Ishikawa (cell line): ENCODE measurements around the gene EGFL7.
A peak's percentile ranks its signal among the peaks of the same experiment; 100 is the strongest.

Experiments used
- CEBPB ChIP-seq: IDR thresholded peaks from 2 replicates; pipeline ENCODE4 v1.6.1; 2012
- CREB1 ChIP-seq: IDR thresholded peaks from 2 replicates; pipeline ENCODE4 v1.6.1; 2012; ENCODE audit warnings: low read depth
- EGR1 ChIP-seq: IDR thresholded peaks from 2 replicates; pipeline ENCODE4 v1.6.1; 2012
- EP300 ChIP-seq: IDR thresholded peaks from 2 replicates; pipeline ENCODE4 v1.6.1; 2012; ENCODE audit warnings: borderline replicate concordance
- FOXM1 ChIP-seq: IDR thresholded peaks from 2 replicates; pipeline ENCODE4 v1.6.1; 2012; ENCODE audit warnings: low read depth, borderline replicate concordance
- NFIC ChIP-seq: IDR thresholded peaks from 2 replicates; pipeline ENCODE4 v1.6.1; 2012
- RAD21 ChIP-seq: IDR thresholded peaks from 2 replicates; pipeline ENCODE4 v1.6.1; 2012; ENCODE audit warnings: low read depth
- TAF1 ChIP-seq: IDR thresholded peaks from 2 replicates; pipeline ENCODE4 v1.6.1; 2012; ENCODE audit warnings: low read depth, mild to moderate bottlenecking
- TCF12 ChIP-seq: IDR thresholded peaks from 2 replicates; pipeline ENCODE4 v1.6.1; 2012; ENCODE audit warnings: low read depth
- TEAD4 ChIP-seq: IDR thresholded peaks from 2 replicates; pipeline ENCODE4 v1.6.1; 2012
- YY1 ChIP-seq: IDR thresholded peaks from 2 replicates; pipeline ENCODE4 v1.6.1; 2012; ENCODE audit warnings: low read depth
- ZBTB7A ChIP-seq: IDR thresholded peaks from 2 replicates; pipeline ENCODE4 v1.6.1; 2012; ENCODE audit warnings: low read depth
- TF ChIP-seq, protein P1 (sequence below): IDR thresholded peaks from 2 replicates; pipeline ENCODE4 v1.6.1; 2012
- TF ChIP-seq, protein P2 (sequence below): IDR thresholded peaks from 2 replicates; pipeline ENCODE4 v1.6.1; 2012
- TF ChIP-seq, protein P3 (sequence below): IDR thresholded peaks from 2 replicates; pipeline ENCODE4 v1.6.1; 2012; ENCODE audit warnings: low read depth, mild to moderate bottlenecking

The EGFL7 gene

DNA sequence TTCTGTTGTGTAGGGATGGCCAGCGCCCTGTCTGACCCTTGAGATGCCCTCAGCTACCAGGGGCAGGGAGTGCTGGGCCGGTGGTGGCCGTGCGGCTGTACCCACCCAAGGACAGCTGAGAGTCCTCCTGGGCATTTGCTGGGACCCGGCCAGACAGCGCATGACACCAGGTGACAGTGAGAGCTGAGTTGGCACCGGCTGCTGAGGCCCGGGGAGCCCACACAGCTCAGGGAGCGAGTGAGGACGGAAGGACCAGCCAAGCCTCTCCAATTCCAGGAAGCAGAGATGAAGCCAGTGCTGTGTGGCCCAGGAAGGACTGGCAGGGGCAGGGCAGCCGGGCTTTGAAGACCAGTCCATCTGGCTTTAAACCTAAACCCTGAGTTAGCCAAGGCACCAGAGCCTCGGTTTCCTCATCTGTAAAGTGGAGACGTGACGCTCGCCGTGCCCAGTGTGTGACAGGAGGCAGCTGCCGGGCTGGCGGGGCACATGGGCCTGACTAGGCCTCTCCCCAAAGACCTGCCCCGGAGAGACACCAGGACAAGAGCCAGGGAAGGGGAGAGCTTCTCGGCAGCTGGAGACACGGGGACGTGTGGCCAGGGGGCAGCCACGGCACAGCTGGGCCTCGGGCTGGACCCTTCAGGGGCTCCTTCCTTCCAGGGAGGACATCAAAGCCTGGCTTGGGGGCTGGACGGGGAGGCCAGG is 27.5 kb downstream of the EGFL7 start:
- TF ChIP-seq EGR1 (no peak), CEBPB (no peak), TEAD4 (no peak), FOXM1 (no peak), EP300 (no peak), CREB1 (no peak), ZBTB7A (no peak; the same call in 1 of the 2 replicates), RAD21 (no peak), YY1 (no peak), NFIC (no peak), TAF1 (no peak), TCF12 (no peak)
- TF ChIP-seq, protein P1, sequence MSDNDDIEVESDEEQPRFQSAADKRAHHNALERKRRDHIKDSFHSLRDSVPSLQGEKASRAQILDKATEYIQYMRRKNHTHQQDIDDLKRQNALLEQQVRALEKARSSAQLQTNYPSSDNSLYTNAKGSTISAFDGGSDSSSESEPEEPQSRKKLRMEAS, result no peak
- TF ChIP-seq, protein P2, sequence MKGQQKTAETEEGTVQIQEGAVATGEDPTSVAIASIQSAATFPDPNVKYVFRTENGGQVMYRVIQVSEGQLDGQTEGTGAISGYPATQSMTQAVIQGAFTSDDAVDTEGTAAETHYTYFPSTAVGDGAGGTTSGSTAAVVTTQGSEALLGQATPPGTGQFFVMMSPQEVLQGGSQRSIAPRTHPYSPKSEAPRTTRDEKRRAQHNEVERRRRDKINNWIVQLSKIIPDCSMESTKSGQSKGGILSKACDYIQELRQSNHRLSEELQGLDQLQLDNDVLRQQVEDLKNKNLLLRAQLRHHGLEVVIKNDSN, result no peak
- TF ChIP-seq, protein P3, sequence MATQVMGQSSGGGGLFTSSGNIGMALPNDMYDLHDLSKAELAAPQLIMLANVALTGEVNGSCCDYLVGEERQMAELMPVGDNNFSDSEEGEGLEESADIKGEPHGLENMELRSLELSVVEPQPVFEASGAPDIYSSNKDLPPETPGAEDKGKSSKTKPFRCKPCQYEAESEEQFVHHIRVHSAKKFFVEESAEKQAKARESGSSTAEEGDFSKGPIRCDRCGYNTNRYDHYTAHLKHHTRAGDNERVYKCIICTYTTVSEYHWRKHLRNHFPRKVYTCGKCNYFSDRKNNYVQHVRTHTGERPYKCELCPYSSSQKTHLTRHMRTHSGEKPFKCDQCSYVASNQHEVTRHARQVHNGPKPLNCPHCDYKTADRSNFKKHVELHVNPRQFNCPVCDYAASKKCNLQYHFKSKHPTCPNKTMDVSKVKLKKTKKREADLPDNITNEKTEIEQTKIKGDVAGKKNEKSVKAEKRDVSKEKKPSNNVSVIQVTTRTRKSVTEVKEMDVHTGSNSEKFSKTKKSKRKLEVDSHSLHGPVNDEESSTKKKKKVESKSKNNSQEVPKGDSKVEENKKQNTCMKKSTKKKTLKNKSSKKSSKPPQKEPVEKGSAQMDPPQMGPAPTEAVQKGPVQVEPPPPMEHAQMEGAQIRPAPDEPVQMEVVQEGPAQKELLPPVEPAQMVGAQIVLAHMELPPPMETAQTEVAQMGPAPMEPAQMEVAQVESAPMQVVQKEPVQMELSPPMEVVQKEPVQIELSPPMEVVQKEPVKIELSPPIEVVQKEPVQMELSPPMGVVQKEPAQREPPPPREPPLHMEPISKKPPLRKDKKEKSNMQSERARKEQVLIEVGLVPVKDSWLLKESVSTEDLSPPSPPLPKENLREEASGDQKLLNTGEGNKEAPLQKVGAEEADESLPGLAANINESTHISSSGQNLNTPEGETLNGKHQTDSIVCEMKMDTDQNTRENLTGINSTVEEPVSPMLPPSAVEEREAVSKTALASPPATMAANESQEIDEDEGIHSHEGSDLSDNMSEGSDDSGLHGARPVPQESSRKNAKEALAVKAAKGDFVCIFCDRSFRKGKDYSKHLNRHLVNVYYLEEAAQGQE, result no peak

DNA sequence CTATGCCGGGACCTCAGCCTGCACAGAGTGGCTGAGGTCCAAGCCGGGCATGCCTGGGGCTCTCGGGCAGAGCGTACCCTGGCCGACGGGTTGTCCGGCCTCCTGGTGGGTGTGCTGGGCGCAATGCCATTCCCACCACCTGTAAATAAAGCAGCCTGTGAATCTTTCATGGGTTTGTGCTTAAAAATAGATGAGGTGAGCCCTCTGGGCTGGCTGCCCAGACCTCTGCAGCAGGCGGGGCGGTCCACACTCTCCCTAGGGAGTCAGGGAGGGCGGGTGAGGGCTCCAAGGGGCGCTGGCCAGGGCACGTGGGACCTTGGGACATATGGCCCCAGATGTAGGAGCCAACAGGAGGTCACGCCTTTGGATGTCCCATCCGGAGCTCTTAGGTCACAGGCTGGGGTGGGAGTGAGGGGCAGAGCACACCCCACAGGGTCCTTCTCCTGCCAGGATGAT is 28.1 kb downstream of the EGFL7 start:
- TF ChIP-seq CEBPB, result no peak
- no peak for TF ChIP-seq YY1
- TF ChIP-seq RAD21, result peak; percentile 5; the same call in 1 of the 2 replicates
- peak; percentile 78 for TF ChIP-seq EGR1
- peak; percentile 64; the same call in 1 of the 2 replicates for TF ChIP-seq ZBTB7A
- TF ChIP-seq CREB1, result no peak
- TF ChIP-seq FOXM1, result peak; percentile 58; the same call in 1 of the 2 replicates
- TF ChIP-seq TCF12, result peak; percentile 99
- TF ChIP-seq NFIC, result peak; percentile 98
- no peak for TF ChIP-seq TAF1
- peak; percentile 82 for TF ChIP-seq EP300
- TF ChIP-seq TEAD4, result peak; percentile 63; the same call in 1 of the 2 replicates
- TF ChIP-seq, protein P3, result no peak
- TF ChIP-seq, protein P2, result peak; percentile 84
- TF ChIP-seq, protein P1, result peak; percentile 90

DNA sequence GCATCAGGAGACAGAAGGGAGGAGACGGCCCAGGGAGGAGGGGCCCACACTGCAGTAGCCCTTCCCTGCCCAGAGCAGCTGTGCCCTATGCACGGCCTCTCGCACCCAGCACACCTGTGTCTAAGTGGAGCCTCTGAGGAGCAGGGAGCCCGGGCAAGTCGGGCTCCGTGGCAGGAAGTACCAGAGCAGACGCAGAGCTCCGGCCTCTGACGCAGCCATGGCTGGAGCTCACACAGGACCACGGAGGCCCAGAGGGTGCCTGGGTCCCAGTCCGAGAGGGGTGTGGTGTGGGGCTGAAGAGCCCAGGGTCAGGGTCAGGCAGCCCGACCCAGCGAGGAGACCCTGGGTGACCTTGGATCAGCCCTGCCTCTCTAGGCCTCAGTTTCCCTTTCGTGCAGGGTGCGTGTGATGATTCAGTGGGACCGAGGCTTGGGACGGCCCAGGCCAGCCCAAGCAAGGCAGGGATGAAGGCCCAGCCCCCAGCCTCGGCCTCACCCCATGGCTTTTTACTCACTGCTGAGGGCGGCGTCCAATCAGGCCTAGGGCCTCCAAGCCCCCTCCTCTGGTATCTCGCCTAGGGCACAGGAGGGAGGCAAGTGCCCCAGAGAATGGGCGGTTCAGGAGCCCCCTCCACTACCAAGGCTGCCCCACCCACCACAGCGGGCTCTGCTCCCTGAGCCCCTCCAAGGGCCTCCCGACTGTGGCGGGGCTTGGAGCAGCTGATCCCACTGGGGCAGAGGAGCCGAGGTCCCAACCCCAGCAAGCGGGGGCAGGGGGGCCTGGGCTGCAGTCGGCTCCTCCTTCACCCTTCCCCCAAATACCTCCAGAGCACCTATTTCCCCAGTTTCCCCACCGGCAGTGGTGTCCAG is 28.8 kb downstream of the EGFL7 start:
- TF ChIP-seq YY1 (no peak), EP300 (no peak), RAD21 (no peak), ZBTB7A (no peak), CEBPB (no peak), TAF1 (no peak), EGR1 (no peak), TCF12 (no peak), NFIC (no peak), TEAD4 (no peak)

DNA sequence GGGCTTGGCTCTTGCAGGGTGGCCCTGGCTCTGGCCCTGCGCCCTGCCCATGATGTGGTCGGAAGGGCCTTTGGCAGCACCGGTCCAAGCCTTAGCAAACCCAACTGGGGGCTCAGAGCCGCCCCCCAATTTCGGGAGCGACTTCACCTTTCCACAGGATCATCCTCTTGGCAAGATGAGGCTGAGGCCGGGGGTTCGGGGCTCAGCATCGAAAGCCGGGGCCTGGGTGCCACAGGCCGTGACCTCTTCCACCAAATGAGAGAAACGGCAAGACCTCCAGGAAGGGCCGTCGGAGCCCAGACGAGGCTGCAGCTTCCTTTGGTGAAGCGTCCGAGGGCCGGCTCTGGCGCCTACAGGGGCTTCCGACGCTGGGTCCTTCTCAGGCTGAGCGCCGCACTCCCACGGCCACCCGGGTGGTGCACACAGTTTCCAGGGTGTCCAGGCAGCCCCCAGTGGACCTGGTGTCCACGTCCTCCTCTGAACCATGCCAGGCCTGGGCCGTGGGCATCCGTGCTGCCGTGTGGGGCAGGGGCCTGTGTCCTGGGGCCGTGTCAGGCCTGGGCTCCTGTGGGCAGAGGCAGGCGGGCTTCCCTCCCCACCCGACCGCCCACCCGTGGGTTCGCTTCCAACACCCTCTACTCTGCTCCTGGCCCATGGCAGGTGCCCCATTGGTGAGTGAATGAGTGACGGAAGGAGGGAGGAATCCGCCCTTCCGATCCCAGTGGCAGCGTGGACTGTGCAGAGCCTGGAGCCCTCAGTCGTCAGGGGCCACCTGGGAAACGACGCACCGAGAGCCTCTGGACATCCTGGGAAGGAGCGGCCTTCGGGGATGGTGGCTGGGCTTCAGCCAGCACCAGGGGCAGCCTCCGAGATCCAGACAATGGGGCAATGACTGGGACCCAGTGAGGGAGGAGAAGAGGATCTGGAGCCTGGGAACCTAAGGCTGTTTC is 29.7 kb downstream of the EGFL7 start:
- no peak for TF ChIP-seq TAF1
- 0 out of 2 replicates have a peak, but pooled peaks have one; percentile 15 for TF ChIP-seq ZBTB7A
- no peak for TF ChIP-seq CEBPB
